Spleen (tissue), 11 donors: ENCODE measurements around the gene CUBN. TPM values are rescaled to one million over a fixed set of nuclear protein-coding genes. Genes with fewer than 3 reads are reported as not detected.

ENCODE experiments used
- DNase-seq: peaks from one replicate; pipeline ENCODE4 v3.0.0-alpha.2; 2020
- H3K27ac ChIP-seq, 8 donors: fragments of 200-600 bp; sonication (generic) in 7 of 8; 1 replicate in 4 of 8; 2 replicates in 4 of 8; pipeline versions ENCODE4 v1.5.0 to v1.8.0; 2016 to 2021; ENCODE audit warnings: inconsistent platforms in 4 of 8, mild to moderate bottlenecking in 4 of 8, moderate library complexity in 1 of 8
- H3K27me3 ChIP-seq, 7 donors: fragments of 200-600 bp; sonication (generic) in 6 of 7; replicated peaks in 1 of 7; 1 replicate in 4 of 7; 2 replicates in 3 of 7; pipeline versions ENCODE4 v1.5.0 to v1.8.0; 2016 to 2021; ENCODE audit warnings: inconsistent platforms in 3 of 7, mild to moderate bottlenecking in 1 of 7
- H3K36me3 ChIP-seq, 6 donors: fragments of 200-600 bp; sonication (generic) in 5 of 6; 1 replicate in 4 of 6; 2 replicates in 2 of 6; pipeline versions ENCODE4 v1.5.0 to v1.8.0; 2016 to 2021; ENCODE audit warnings: inconsistent platforms in 2 of 6
- H3K4me1 ChIP-seq, 6 donors: fragments of 200-600 bp; sonication (generic) in 5 of 6; 1 replicate in 3 of 6; 2 replicates in 3 of 6; pipeline versions ENCODE4 v1.5.0 to v1.8.0; 2016 to 2021; ENCODE audit warnings: inconsistent platforms in 3 of 6
- H3K4me3 ChIP-seq, 8 donors: fragments of 200-600 bp; sonication (generic) in 7 of 8; 1 replicate in 4 of 8; 2 replicates in 4 of 8; pipeline versions ENCODE4 v1.5.0 to v1.8.0; 2016 to 2021; ENCODE audit warnings: inconsistent platforms in 4 of 8, mild to moderate bottlenecking in 4 of 8, moderate library complexity in 2 of 8
- H3K9me3 ChIP-seq, 8 donors: fragments of 200-600 bp; sonication (generic) in 7 of 8; 1 replicate in 4 of 8; 2 replicates in 4 of 8; pipeline versions ENCODE4 v1.5.0 to v1.8.0; 2016 to 2021; ENCODE audit warnings: inconsistent platforms in 4 of 8
- POLR2A ChIP-seq, 3 donors: fragments of 450-650 bp; IDR thresholded peaks; one replicate each; pipeline ENCODE4 v1.5.1; 2017; ENCODE audit warnings: antibody characterized with exemption in 3 of 3, mild to moderate bottlenecking in 1 of 3
- POLR2AphosphoS5 ChIP-seq, 3 donors: sonication (generic); formaldehyde crosslinking; IDR thresholded peaks; one replicate each; pipeline ENCODE4 v1.5.1; 2017; ENCODE audit warnings: antibody characterized with exemption in 3 of 3
- WGBS, 5 donors: extraction: QIAGEN DNeasy Blood & Tissue Kit in 3 of 5; methylation state at CpG; one replicate each; pipeline versions ENCODE4 v1.1.5 to v1.1.7; 2013 to 2018; 5-methylcytosine and 5-hydroxymethylcytosine counted together
- intact Hi-C: fragments of 100-400 bp; cut with DNase I; formaldehyde crosslinking; loops from one replicate; pipeline ENCODE4 v1.15.0; 2023; ENCODE audit warnings: low total_unique reads
- polyA plus RNA-seq, 3 donors: library from polyadenylated mRNA; stranded (reverse); fragments of 200-250 nt; gene quantifications; one replicate each; pipeline ENCODE4 v1.2.1, GENCODE V29; 2013
- total RNA-seq, 7 donors: library from RNA; depleted of rRNA in 3 of 7; stranded (reverse); fragments of >200 nt in 3 of 7; fragmentation: NEBNext Ultra II Directional in 4 of 7; extraction: Animal tissue kit (Norgen Biotek cat#: 25700) in 4 of 7; gene quantifications; one replicate each; pipeline versions ENCODE4 v1.1.0 to v1.2.1, GENCODE V29; 2016 to 2021
- TF ChIP-seq, protein P1 (sequence below), 11 experiments: fragments of 200-600 bp in 7 of 11; fragments of 450-650 bp in 4 of 11; sonication (generic) in 4 of 11; IDR thresholded peaks in 8 of 11; conservative IDR thresholded peaks in 3 of 11; 1 replicate in 7 of 11; 2 replicates in 4 of 11; pipeline versions ENCODE4 v1.4.0 to v1.8.0; 2016 to 2021; ENCODE audit warnings: antibody characterized with exemption in 11 of 11, inconsistent platforms in 4 of 11, mild to moderate bottlenecking in 1 of 11
- donor health status: healthy with polysubstance abuse.
- donor health status: DM: no; HTN: no; CAD: no; lungs with moderate emphysema.
- donor health status: DM: no; HTN: no; CAD: no.
- donor health status: Bipolar disorder and iron deficiency.
- donor health status: healthy.
- donor health status: DM: no; HTN: no; CAD: no.
- donor health status: DM: yes; HTN: yes; CAD: no.

Gene CUBN
- total and polyA plus RNA-seq, 10 donors: 0.24 to 12.1 (median 5.4) TPM

DNA sequence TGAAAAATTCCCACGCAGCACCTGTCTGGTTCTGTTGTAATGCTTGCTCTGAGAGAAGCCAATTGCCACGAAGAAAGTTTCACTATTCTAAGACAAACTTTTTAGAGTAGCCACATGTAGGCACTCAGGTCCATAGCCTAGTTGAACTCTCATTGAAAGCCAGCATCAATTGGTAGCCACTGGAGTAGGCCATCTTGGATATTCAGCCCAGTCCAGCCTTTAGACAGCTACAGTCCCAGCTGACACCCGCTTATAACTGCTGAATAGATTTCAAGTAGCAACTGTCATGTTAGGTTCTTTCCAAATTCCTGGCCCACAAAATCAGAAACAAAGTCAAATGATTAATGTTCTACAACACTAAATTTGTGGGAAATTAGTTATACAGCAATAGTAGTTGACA is 31.6 kb downstream of the CUBN start:
- intact Hi-C loops: no loop called here
- Histone ChIP-seq H3K4me3 (no peak overlapping the region), H3K27ac (peak overlapping the region in 6 of 8 donors; percentile 28 to 63 (median 55)), H3K27me3 (no peaks in the 10 kb centered on the region), H3K36me3 (no peaks in the 10 kb centered on the region), H3K4me1 (peaks cover 0 to 5% (median 0%) of the 10 kb centered on the region in 6 donors), H3K9me3 (peaks cover 0 to 11% (median 9%) of the 10 kb centered on the region in 8 donors)
- DNase-seq: no peak
- 80 to 88% (median 88%) methylated on average over 3 of the region's 3 CpGs for WGBS, 5 donors
- TF ChIP-seq POLR2A (IDR thresholded peaks at IDR 0.05) (no peak), POLR2AphosphoS5 (IDR thresholded peaks at IDR 0.05) (no peak)
- TF ChIP-seq, protein P1, sequence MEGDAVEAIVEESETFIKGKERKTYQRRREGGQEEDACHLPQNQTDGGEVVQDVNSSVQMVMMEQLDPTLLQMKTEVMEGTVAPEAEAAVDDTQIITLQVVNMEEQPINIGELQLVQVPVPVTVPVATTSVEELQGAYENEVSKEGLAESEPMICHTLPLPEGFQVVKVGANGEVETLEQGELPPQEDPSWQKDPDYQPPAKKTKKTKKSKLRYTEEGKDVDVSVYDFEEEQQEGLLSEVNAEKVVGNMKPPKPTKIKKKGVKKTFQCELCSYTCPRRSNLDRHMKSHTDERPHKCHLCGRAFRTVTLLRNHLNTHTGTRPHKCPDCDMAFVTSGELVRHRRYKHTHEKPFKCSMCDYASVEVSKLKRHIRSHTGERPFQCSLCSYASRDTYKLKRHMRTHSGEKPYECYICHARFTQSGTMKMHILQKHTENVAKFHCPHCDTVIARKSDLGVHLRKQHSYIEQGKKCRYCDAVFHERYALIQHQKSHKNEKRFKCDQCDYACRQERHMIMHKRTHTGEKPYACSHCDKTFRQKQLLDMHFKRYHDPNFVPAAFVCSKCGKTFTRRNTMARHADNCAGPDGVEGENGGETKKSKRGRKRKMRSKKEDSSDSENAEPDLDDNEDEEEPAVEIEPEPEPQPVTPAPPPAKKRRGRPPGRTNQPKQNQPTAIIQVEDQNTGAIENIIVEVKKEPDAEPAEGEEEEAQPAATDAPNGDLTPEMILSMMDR (IDR thresholded peaks at IDR 0.05 in 8 of 11, conservative IDR thresholded peaks at IDR 0.05 in 3 of 11): no peak

DNA sequence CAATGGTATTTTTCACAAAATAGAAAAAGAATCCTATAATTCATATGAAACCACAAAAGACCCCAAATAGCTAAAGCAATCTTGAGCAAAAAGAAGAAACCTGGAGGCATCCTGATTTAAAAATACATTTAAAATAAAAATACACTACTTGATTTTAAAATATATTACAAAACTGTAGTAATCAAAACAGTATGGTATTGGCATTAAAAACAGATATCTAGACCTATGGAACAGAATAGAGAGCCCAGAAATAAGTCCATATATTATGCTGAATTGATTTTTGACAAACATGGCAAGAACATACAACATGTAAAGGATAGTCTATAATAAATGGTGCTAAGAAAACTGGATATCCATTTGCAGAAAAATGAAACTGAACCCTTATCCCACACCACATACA is 34.8 kb downstream of the CUBN start:
- no peak for DNase-seq
- intact Hi-C loops: no loop called here

GRCh38 chr10:17092986-17093803 is 36.4 kb downstream of the CUBN start:
- no peaks in the 10 kb centered on the region for H3K36me3 ChIP-seq
- intact Hi-C loops: no loop called here
- no peak for TF ChIP-seq POLR2AphosphoS5 (IDR thresholded peaks at IDR 0.05)
- TF ChIP-seq, protein P1 (IDR thresholded peaks at IDR 0.05 in 8 of 11, conservative IDR thresholded peaks at IDR 0.05 in 3 of 11): no peak
- no peak for TF ChIP-seq POLR2A (IDR thresholded peaks at IDR 0.05)
- no peaks in the 10 kb centered on the region for H3K27me3 ChIP-seq
- no peak overlapping the region for H3K4me3 ChIP-seq
- H3K4me1 ChIP-seq: no peaks in the 10 kb centered on the region
- no peak for DNase-seq
- H3K27ac ChIP-seq: no peak overlapping the region
- WGBS, 5 donors: 54 to 74% (median 62%) methylated on average over 5 of the region's 5 CpGs
- H3K9me3 ChIP-seq: peaks cover 0 to 11% (median 9%) of the 10 kb centered on the region in 8 donors

More for the DNA sequence above, 34.8 kb downstream of the CUBN start:
- H3K27me3 ChIP-seq: no peaks in the 10 kb centered on the region
- no peak overlapping the region for H3K27ac ChIP-seq
- TF ChIP-seq POLR2A (IDR thresholded peaks at IDR 0.05): no peak
- TF ChIP-seq, protein P1 (IDR thresholded peaks at IDR 0.05 in 8 of 11, conservative IDR thresholded peaks at IDR 0.05 in 3 of 11): no peak
- TF ChIP-seq POLR2AphosphoS5 (IDR thresholded peaks at IDR 0.05): no peak
- H3K4me3 ChIP-seq: no peak overlapping the region
- no peaks in the 10 kb centered on the region for H3K36me3 ChIP-seq
- no peaks in the 10 kb centered on the region for H3K4me1 ChIP-seq
- peaks cover 0 to 11% (median 9%) of the 10 kb centered on the region in 8 donors for H3K9me3 ChIP-seq

DNA sequence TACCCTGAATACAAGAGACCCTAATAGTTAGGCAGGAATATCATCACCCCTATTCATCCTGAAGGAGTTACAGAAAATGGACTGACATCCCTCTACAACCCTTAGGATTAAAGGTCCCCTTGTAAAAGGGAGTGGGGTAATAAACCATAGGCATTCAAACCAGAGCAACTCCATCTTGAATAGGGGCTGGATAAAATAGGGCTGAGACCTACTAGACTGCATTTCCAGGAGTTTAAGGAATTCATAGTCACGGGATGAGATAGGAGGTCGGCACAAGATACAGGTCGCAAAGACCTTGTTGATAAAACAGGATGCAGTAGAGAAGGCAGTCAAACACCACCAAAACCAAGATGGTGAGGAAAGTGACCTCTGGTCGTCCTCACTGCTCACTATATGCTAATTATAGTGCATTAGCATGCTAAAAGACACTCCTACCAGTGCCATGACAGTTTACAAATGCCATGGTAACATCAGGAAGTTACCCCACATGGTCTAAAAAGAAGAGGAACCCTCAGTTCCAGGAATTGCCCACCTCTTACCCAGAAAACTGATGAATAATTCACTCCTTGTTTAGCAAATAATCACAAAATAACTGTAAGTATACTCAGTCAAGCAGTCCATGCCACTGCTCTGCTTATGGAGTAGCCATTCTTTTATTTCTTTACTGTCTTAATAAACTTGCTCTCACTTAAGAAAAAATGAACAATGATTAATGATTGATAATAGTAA is 37.2 kb downstream of the CUBN start:
- intact Hi-C loops: no loop called here
- WGBS, 5 donors: 85 to 96% (median 91%) methylated on average over 4 of the region's 4 CpGs
- TF ChIP-seq, protein P1 (IDR thresholded peaks at IDR 0.05 in 8 of 11, conservative IDR thresholded peaks at IDR 0.05 in 3 of 11): no peak
- no peak for TF ChIP-seq POLR2A (IDR thresholded peaks at IDR 0.05)
- TF ChIP-seq POLR2AphosphoS5 (IDR thresholded peaks at IDR 0.05): no peak

More for the DNA sequence above, 37.2 kb downstream of the CUBN start:
- no peaks in the 10 kb centered on the region for H3K4me1 ChIP-seq
- H3K36me3 ChIP-seq: no peaks in the 10 kb centered on the region
- no peaks in the 10 kb centered on the region for H3K27me3 ChIP-seq
- no peak overlapping the region for H3K27ac ChIP-seq
- no peak overlapping the region for H3K4me3 ChIP-seq
- no peak for DNase-seq
- peaks cover 0 to 11% (median 9%) of the 10 kb centered on the region in 8 donors for H3K9me3 ChIP-seq
